Measurements from ENCODE around the gene CALML5.

Gene CALML5

DNA sequence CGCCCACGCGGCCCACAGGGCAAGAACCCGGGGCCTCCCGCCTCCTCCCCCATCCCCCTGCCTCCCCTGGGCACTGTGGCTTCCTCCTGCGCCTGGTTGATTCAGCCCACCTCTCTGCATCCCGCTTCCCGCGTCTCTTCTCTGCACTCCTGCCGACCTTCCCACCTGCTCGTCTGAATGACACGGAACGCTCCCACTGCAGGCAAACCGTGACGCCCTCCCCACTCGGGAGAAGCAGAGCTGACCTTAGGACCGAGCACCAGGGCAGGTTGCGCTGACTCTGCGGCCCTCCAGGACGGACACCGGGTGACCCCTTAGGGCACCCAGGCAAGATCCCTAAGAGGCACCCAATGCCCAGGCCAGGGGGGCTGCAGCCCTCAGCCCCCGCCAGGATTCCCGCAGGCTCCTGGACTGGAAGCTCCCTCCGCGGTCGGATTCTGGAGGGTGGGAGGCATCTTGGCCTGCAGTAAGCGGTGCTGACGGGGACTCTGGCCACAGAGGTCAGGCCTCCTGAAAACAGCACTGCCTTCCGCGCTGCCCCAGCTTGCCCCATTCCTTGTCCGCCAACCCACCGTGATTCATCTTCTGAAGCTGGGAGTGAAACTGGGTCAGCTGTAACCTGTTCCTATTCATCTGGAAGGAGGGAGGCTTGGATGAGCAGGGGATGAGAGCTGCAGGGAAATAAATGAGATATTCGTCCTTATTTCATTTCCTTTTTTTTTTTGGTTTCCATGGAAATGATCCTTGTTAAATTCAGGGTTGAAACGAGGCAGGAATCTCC lies 26.4 kb upstream of the CALML5 start:
- Histone ChIP-seq H3K9me3 (ENCODE audit: control insufficient read depth, insufficient read depth, low read depth, low read length) (no peaks in the 10 kb centered on the region), H3K4me3 (ENCODE audit: low read depth, low read length) (no peak overlapping the region), H3K36me3 (ENCODE audit: control insufficient read depth in 2 of 2, insufficient read depth in 1 of 2, low read length in 2 of 2) (no peaks in the 10 kb centered on the region), H3K27ac (ENCODE audit: extremely low read depth, low read depth, low read length) (no peak overlapping the region), H3K4me1 (ENCODE audit: control insufficient read depth, insufficient read depth, low read length) (no peaks in the 10 kb centered on the region)
- ChIA-PET POLR2A (no interaction called here), CTCF (no interaction called here)
- no peak for TF ChIP-seq ZNF623 (tag by site-specific recombination; IDR thresholded peaks at IDR 0.05)
- no peak for TF ChIP-seq ZSCAN23 (tag by site-specific recombination; IDR thresholded peaks at IDR 0.05)
- TF ChIP-seq, protein P1, sequence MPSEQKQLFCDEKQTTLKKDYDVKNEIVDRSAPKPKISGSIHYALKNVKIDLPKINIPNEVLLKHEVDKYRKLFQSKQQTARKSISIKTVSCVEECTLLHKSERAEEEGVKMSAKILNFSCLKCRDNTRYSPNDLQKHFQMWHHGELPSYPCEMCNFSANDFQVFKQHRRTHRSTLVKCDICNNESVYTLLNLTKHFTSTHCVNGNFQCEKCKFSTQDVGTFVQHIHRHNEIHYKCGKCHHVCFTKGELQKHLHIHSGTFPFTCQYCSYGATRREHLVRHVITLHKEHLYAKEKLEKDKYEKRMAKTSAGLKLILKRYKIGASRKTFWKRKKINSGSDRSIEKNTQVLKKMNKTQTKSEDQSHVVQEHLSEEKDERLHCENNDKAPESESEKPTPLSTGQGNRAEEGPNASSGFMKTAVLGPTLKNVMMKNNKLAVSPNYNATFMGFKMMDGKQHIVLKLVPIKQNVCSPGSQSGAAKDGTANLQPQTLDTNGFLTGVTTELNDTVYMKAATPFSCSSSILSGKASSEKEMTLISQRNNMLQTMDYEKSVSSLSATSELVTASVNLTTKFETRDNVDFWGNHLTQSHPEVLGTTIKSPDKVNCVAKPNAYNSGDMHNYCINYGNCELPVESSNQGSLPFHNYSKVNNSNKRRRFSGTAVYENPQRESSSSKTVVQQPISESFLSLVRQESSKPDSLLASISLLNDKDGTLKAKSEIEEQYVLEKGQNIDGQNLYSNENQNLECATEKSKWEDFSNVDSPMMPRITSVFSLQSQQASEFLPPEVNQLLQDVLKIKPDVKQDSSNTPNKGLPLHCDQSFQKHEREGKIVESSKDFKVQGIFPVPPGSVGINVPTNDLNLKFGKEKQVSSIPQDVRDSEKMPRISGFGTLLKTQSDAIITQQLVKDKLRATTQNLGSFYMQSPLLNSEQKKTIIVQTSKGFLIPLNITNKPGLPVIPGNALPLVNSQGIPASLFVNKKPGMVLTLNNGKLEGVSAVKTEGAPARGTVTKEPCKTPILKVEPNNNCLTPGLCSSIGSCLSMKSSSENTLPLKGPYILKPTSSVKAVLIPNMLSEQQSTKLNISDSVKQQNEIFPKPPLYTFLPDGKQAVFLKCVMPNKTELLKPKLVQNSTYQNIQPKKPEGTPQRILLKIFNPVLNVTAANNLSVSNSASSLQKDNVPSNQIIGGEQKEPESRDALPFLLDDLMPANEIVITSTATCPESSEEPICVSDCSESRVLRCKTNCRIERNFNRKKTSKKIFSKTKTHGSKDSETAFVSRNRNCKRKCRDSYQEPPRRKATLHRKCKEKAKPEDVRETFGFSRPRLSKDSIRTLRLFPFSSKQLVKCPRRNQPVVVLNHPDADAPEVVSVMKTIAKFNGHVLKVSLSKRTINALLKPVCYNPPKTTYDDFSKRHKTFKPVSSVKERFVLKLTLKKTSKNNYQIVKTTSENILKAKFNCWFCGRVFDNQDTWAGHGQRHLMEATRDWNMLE (tag by site-specific recombination; conservative IDR thresholded peaks at IDR 0.05; ENCODE audit: low read depth) = no peak
- no peak for TF ChIP-seq ZFP69B (tag by site-specific recombination; IDR thresholded peaks at IDR 0.05)
- TF ChIP-seq ZNF843 (tag by site-specific recombination; IDR thresholded peaks at IDR 0.05) = no peak
- TF ChIP-seq ZNF555 (tag by site-specific recombination; conservative IDR thresholded peaks at IDR 0.05) = no peak
- no peak for TF ChIP-seq GFI1B (tag by site-specific recombination; IDR thresholded peaks at IDR 0.05)
- TF ChIP-seq, protein P2, sequence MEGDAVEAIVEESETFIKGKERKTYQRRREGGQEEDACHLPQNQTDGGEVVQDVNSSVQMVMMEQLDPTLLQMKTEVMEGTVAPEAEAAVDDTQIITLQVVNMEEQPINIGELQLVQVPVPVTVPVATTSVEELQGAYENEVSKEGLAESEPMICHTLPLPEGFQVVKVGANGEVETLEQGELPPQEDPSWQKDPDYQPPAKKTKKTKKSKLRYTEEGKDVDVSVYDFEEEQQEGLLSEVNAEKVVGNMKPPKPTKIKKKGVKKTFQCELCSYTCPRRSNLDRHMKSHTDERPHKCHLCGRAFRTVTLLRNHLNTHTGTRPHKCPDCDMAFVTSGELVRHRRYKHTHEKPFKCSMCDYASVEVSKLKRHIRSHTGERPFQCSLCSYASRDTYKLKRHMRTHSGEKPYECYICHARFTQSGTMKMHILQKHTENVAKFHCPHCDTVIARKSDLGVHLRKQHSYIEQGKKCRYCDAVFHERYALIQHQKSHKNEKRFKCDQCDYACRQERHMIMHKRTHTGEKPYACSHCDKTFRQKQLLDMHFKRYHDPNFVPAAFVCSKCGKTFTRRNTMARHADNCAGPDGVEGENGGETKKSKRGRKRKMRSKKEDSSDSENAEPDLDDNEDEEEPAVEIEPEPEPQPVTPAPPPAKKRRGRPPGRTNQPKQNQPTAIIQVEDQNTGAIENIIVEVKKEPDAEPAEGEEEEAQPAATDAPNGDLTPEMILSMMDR (tag by site-specific recombination; IDR thresholded peaks at IDR 0.05) = no peak
- TF ChIP-seq ZNF302 (tag by site-specific recombination; IDR thresholded peaks at IDR 0.05; ENCODE audit: low read depth) = no peak
- no peak for TF ChIP-seq ZNF138 (tag by site-specific recombination; IDR thresholded peaks at IDR 0.05; ENCODE audit: borderline replicate concordance)
- no peak for TF ChIP-seq SP2 (tag by site-specific recombination; IDR thresholded peaks at IDR 0.05)

DNA sequence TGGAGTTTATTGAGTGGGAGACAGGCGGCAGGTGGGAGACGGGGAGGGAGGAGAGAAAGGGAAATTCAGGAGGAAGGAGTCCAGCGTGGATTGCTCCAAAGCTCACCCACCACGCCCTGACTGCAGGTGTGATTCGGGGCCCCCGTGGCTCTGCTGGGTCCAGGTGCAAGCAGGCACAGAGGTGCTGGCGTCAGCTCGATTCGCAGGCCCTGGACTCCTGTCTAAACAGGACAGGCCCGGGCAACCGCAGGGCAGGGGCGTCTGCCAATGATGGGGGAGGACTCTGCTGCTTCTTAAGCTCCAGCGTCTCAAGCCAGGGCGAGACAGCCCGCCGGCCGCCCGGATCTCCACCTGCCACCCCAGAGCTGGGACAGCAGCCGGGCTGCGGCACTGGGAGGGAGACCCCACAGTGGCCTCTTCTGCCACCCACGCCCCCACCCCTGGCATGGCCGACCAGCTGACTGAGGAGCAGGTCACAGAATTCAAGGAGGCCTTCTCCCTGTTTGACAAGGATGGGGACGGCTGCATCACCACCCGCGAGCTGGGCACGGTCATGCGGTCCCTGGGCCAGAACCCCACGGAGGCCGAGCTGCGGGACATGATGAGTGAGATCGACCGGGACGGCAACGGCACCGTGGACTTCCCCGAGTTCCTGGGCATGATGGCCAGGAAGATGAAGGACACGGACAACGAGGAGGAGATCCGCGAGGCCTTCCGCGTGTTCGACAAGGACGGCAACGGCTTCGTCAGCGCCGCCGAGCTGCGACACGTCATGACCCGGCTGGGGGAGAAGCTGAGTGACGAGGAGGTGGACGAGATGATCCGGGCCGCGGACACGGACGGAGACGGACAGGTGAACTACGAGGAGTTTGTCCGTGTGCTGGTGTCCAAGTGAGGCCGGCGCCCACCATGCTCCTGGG lies 25.5 kb upstream of the CALML5 start, which contains the start of gene CALML3:
CALML3 (plus strand) TSS at position 321 of the 920 bp plus-strand sequence; CDS start at position 446, 125 bp downstream.
- POLR2A ChIA-PET = no interaction called here
- TF ChIP-seq ZNF621 (tag by site-specific recombination; IDR thresholded peaks at IDR 0.05) (no peak), ZNF292 (tag by site-specific recombination; IDR thresholded peaks at IDR 0.05; ENCODE audit: borderline replicate concordance, low read depth) (no peak), WT1 (tag by site-specific recombination; IDR thresholded peaks at IDR 0.05) (no peak), ZBTB1 (tag by site-specific recombination; IDR thresholded peaks at IDR 0.05) (no peak)
- TF ChIP-seq, protein P3, sequence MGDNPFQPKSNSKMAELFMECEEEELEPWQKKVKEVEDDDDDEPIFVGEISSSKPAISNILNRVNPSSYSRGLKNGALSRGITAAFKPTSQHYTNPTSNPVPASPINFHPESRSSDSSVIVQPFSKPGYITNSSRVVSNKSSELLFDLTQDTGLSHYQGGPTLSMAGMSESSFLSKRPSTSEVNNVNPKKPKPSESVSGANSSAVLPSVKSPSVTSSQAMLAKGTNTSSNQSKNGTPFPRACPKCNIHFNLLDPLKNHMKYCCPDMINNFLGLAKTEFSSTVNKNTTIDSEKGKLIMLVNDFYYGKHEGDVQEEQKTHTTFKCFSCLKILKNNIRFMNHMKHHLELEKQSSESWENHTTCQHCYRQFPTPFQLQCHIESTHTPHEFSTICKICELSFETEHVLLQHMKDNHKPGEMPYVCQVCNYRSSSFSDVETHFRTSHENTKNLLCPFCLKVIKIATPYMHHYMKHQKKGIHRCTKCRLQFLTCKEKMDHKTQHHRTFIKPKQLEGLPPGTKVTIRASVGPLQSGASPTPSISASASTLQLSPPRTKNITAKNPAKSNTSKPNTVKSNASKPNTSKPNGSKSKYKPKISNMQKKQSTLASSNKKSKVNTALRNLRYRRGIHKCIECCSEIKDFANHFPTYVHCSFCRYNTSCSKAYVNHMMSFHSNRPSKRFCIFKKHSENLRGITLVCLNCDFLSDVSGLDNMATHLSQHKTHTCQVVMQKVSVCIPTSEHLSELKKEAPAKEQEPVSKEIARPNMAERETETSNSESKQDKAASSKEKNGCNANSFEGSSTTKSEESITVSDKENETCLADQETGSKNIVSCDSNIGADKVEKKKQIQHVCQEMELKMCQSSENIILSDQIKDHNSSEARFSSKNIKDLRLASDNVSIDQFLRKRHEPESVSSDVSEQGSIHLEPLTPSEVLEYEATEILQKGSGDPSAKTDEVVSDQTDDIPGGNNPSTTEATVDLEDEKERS (tag by site-specific recombination; IDR thresholded peaks at IDR 0.05) = no peak
- TF ChIP-seq, protein P4, sequence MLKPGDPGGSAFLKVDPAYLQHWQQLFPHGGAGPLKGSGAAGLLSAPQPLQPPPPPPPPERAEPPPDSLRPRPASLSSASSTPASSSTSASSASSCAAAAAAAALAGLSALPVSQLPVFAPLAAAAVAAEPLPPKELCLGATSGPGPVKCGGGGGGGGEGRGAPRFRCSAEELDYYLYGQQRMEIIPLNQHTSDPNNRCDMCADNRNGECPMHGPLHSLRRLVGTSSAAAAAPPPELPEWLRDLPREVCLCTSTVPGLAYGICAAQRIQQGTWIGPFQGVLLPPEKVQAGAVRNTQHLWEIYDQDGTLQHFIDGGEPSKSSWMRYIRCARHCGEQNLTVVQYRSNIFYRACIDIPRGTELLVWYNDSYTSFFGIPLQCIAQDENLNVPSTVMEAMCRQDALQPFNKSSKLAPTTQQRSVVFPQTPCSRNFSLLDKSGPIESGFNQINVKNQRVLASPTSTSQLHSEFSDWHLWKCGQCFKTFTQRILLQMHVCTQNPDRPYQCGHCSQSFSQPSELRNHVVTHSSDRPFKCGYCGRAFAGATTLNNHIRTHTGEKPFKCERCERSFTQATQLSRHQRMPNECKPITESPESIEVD (tag by site-specific recombination; IDR thresholded peaks at IDR 0.05) = no peak
- no peak within 1 kb of the TSS for H3K4me3 ChIP-seq (ENCODE audit: low read depth, low read length)
- H3K9me3 ChIP-seq (ENCODE audit: control insufficient read depth, insufficient read depth, low read depth, low read length) = no peaks in the 10 kb centered on the region
- no peak within 1 kb of the TSS for H3K27ac ChIP-seq (ENCODE audit: extremely low read depth, low read depth, low read length)
- no peaks in the 10 kb centered on the region for H3K4me1 ChIP-seq (ENCODE audit: control insufficient read depth, insufficient read depth, low read length)
- no peaks in the 10 kb centered on the region for H3K36me3 ChIP-seq (ENCODE audit: control insufficient read depth in 2 of 2, insufficient read depth in 1 of 2, low read length in 2 of 2)
- CTCF ChIA-PET = interaction anchor here (0.6 kb wide), 1 partner anchor 231 kb away, joined by 5 read pairs; no protein-coding TSS in a partner anchor
